T1000 (cell line): ENCODE data around the gene H2AZ2.

Source experiments
- DNase-seq: peaks from one replicate; lab custom pipeline; 2025; ENCODE audit warnings: mixed read lengths; lab: John Stamatoyannopoulos, UW

Gene H2AZ2

GRCh38 chr7:44784364-44784763 lies 63.5 kb downstream of the H2AZ2 start:
- DNase-seq, result no peak

GRCh38 chr7:44783407-44783806 lies 64.5 kb downstream of the H2AZ2 start:
- no peak for DNase-seq

DNA sequence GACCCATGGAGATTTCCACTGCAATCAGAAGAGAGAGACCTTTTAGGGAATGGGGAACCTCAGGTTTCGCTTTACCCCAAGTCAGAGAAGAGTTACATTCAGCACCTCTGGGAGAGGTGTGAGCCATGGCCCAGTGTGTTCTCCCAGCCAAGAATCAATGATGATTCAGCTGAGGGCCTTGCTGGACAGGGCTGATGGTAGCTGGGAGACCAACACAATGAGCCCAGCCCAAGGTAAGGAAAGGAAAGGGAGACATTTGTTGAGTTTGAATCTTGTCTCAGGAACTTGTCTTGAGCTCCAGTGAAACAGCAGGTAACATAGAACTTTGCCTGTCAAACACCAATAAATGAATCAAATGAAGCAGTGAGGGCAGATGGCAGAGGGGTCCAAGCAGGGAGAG lies 65.4 kb downstream of the H2AZ2 start:
- no peak for DNase-seq
